Type B pancreatic cell (in vitro differentiated cells): ENCODE results near the gene ATXN10. TPM values are rescaled to one million over a fixed set of nuclear protein-coding genes. Genes with fewer than 3 reads are reported as not detected.

ENCODE experiments used
- DNase-seq: peaks from one replicate; pipeline ENCODE4 v3.0.0; 2021; ENCODE audit warnings: mixed read lengths; ENCODE audit not compliant: unreplicated experiment; ENCODE audit errors: extremely low spot score
- H3K27ac Mint-ChIP-seq: 2 replicates; pipeline ENCODE4 v1.8.0; 2021; ENCODE audit warnings: mild to moderate bottlenecking, mixed read lengths
- H3K27me3 Mint-ChIP-seq: 2 replicates; pipeline ENCODE4 v1.8.0; 2021; ENCODE audit warnings: mixed read lengths
- H3K36me3 Mint-ChIP-seq: 2 replicates; pipeline ENCODE4 v1.8.0; 2021; ENCODE audit warnings: mixed read lengths
- H3K4me1 Mint-ChIP-seq: one replicate; pipeline ENCODE4 v1.8.0; 2021; ENCODE audit warnings: mixed read lengths; ENCODE audit not compliant: unreplicated experiment
- H3K4me3 Mint-ChIP-seq: 2 replicates; pipeline ENCODE4 v1.8.0; 2021; ENCODE audit warnings: mild to moderate bottlenecking, mixed read lengths
- H3K9me3 Mint-ChIP-seq: 2 replicates; pipeline ENCODE4 v1.8.0; 2021; ENCODE audit warnings: mixed read lengths
- total RNA-seq: library from RNA; stranded (reverse); gene quantifications from 2 replicates; pipeline ENCODE4 v1.2.1, GENCODE V29; 2021; ENCODE audit warnings: low replicate concordance
- TF ChIP-seq, protein P1 (sequence below): fragments of 200-600 bp; sonication (generic); conservative IDR thresholded peaks from 2 replicates; pipeline ENCODE4 v1.5.0; 2021; ENCODE audit warnings: antibody characterized with exemption, mild to moderate bottlenecking

ATXN10 gene
- total RNA-seq, 1 donor from 2014 or later, result 182 TPM

DNA sequence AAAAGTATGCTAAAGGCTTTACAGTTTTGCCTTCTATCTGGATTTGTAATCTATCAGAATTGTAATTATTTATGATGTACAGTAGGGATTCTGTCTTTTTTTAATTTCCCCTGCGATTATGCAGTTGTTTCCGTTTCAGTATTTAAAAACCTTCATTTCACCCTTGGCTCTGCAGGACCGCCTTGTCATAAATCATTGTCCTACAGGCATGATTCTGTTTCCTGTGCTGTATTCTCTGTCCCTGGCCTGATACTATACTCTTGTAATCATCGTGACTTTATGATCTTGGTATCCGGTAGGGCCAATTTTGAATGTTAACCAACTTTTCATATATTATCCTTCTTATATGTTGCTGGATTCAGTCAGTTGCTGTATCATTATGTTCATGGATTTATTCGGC is 151.7 kb downstream of the ATXN10 start:
- Mint-ChIP-seq H3K36me3 (peaks cover 36% of the 10 kb centered on the region), H3K27me3 (no peaks in the 10 kb centered on the region), H3K9me3 (peaks cover 5% of the 10 kb centered on the region), H3K4me3 (no peak overlapping the region), H3K4me1 (peaks cover 4% of the 10 kb centered on the region), H3K27ac (no peak overlapping the region)
- DNase-seq, result no peak
- TF ChIP-seq, protein P1, sequence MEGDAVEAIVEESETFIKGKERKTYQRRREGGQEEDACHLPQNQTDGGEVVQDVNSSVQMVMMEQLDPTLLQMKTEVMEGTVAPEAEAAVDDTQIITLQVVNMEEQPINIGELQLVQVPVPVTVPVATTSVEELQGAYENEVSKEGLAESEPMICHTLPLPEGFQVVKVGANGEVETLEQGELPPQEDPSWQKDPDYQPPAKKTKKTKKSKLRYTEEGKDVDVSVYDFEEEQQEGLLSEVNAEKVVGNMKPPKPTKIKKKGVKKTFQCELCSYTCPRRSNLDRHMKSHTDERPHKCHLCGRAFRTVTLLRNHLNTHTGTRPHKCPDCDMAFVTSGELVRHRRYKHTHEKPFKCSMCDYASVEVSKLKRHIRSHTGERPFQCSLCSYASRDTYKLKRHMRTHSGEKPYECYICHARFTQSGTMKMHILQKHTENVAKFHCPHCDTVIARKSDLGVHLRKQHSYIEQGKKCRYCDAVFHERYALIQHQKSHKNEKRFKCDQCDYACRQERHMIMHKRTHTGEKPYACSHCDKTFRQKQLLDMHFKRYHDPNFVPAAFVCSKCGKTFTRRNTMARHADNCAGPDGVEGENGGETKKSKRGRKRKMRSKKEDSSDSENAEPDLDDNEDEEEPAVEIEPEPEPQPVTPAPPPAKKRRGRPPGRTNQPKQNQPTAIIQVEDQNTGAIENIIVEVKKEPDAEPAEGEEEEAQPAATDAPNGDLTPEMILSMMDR, result no peak

DNA sequence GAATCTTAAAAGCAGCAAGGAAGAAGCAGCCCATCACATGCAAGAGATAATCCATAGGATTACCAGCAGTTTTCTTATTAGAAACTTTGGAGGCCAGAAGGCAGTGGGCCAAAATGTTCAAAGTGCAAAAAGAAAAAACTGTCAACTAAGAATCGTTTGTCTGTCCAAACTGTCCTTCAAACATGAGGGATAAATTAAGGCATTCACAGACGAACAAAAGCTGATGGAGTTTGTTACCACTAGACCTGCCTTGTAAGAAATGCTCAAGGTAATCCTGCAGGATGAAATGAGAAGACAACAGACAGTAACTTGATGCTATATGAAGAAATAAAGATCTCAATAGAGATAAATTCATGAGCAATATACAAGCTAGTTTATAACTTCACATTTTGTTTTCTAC is 154.9 kb downstream of the ATXN10 start:
- no peak for DNase-seq
- Mint-ChIP-seq H3K36me3 (peaks cover 38% of the 10 kb centered on the region), H3K4me1 (no peaks in the 10 kb centered on the region), H3K9me3 (peaks cover 10% of the 10 kb centered on the region), H3K27ac (no peak overlapping the region), H3K27me3 (no peaks in the 10 kb centered on the region), H3K4me3 (no peak overlapping the region)
- TF ChIP-seq, protein P1, result no peak

DNA sequence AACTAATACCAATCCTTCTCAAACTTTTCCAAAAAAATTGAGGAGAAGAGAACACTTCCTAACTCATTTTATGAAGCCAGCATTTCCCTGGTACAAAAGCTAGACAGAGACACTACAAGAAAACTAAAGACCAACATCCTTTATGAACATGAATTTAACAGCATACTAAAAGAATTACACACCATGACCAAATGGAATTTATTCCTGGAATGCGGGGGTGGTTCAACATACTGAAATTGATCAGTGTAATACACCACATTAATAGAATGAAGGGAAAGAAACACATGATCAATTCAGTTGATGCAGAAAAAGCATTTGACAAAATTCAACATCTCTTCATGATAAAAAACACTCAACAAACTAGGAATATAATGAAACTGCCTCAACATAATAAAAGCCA is 157.2 kb downstream of the ATXN10 start:
- H3K4me1 Mint-ChIP-seq, result no peaks in the 10 kb centered on the region
- peaks cover 32% of the 10 kb centered on the region for H3K36me3 Mint-ChIP-seq
- no peaks in the 10 kb centered on the region for H3K27me3 Mint-ChIP-seq
- TF ChIP-seq, protein P1, result no peak
- no peak overlapping the region for H3K27ac Mint-ChIP-seq
- DNase-seq, result no peak
- peaks cover 10% of the 10 kb centered on the region for H3K9me3 Mint-ChIP-seq
- no peak overlapping the region for H3K4me3 Mint-ChIP-seq

DNA sequence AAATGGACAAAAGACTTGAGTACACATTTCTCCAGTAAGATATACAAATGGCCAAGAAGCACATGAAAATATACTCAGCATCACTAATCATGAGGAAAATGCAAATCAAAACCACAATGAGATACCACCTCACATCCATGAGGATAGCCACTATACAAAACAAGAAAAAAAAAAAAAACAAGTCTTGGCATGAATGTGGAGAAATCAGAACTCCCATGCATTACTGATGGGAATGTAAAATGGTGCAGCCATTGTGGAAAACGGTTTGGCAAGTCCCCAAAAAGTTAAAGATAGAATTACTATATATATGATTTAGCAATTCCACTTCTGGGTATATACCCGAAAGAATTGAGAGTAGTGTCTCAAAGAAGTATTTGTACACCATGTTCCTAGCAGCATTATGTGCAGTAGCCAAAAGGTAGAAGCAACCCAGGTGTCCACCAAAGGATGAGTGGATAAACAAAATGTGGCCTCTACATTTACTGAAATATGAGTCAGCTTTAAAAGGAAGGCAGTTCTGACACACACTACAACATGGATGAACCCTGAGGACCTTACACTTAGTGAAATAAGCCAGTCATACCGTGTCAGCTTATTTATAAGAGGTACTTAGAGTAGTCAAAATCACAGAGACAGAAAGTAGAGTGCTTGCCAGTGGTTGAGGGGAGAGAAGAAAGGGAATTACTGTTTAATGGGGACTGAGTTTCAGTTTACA is 159.1 kb downstream of the ATXN10 start:
- Mint-ChIP-seq H3K27me3 (no peaks in the 10 kb centered on the region), H3K4me3 (no peak overlapping the region), H3K36me3 (peaks cover 26% of the 10 kb centered on the region), H3K27ac (no peak overlapping the region), H3K9me3 (peaks cover 10% of the 10 kb centered on the region), H3K4me1 (no peaks in the 10 kb centered on the region)
- DNase-seq, result no peak
- TF ChIP-seq, protein P1, result no peak

DNA sequence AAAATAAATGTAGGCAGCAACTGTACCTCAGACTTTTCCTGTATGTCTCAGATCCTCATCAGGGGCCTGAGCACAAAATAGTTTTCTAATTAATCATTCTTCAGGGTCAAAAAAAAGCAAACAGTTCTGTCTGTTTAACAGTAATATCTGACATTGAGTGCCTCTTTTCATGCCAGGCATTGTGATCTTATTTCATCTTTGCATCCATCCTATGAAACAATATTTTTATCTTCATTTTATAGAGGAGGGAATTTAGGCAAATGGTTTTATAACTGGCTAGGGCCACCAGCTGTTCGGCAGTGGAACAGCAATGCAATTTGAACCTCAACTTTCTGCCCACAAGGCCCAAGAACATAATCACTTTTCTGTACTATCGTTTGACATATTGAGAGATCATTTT is 159.8 kb downstream of the ATXN10 start:
- H3K36me3 Mint-ChIP-seq, result peaks cover 21% of the 10 kb centered on the region
- TF ChIP-seq, protein P1, result peak; percentile 15
- H3K4me3 Mint-ChIP-seq, result no peak overlapping the region
- no peaks in the 10 kb centered on the region for H3K4me1 Mint-ChIP-seq
- H3K27me3 Mint-ChIP-seq, result no peaks in the 10 kb centered on the region
- no peak overlapping the region for H3K27ac Mint-ChIP-seq
- H3K9me3 Mint-ChIP-seq, result peaks cover 10% of the 10 kb centered on the region
- no peak for DNase-seq
